GM12864 (cell line): Measurements from ENCODE around the gene HOXD8.
A peak's percentile ranks its signal among the peaks of the same experiment; 100 is the strongest.

Experiments used
- DNase-seq: peaks from one replicate; pipeline ENCODE4 v3.0.0-alpha.2; 2011; ENCODE audit warnings: low read depth
- H3K4me3 ChIP-seq: 2 replicates; pipeline ENCODE4 v1.5.1; 2011; ENCODE audit warnings: mild to moderate bottlenecking, low read depth, low read length, control low read depth
- TF ChIP-seq, protein P1 (sequence below): IDR thresholded peaks from 2 replicates; pipeline ENCODE4 v1.5.1; 2011; ENCODE audit warnings: low read depth, mild to moderate bottlenecking, moderate library complexity, low read length, control low read depth, inconsistent platforms; ENCODE audit errors: missing control alignments

HOXD8 gene

DNA sequence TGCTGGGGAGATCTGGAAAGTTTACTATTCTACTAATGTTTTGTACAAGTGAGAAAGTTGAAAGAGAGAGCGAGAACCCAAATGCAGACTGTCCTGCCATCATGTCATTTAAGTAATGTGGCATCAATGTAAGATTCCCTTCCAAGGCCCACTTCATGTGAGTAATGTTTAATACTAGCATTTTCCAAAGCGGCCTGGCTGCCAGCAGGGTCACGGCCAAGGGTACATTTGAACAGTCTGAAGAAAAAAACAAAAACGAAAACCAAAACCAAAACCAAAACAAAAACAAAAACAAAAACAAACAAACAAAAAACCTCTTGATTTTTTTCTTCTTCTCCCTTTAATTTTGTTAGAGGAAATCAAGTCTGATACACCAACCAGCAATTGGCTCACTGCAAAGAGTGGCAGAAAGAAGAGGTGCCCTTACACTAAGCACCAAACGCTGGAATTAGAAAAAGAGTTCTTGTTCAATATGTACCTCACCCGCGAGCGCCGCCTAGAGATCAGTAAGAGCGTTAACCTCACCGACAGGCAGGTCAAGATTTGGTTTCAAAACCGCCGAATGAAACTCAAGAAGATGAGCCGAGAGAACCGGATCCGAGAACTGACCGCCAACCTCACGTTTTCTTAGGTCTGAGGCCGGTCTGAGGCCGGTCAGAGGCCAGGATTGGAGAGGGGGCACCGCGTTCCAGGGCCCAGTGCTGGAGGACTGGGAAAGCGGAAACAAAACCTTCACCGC lies 10.7 kb upstream of the HOXD8 start:
- TF ChIP-seq, protein P1, sequence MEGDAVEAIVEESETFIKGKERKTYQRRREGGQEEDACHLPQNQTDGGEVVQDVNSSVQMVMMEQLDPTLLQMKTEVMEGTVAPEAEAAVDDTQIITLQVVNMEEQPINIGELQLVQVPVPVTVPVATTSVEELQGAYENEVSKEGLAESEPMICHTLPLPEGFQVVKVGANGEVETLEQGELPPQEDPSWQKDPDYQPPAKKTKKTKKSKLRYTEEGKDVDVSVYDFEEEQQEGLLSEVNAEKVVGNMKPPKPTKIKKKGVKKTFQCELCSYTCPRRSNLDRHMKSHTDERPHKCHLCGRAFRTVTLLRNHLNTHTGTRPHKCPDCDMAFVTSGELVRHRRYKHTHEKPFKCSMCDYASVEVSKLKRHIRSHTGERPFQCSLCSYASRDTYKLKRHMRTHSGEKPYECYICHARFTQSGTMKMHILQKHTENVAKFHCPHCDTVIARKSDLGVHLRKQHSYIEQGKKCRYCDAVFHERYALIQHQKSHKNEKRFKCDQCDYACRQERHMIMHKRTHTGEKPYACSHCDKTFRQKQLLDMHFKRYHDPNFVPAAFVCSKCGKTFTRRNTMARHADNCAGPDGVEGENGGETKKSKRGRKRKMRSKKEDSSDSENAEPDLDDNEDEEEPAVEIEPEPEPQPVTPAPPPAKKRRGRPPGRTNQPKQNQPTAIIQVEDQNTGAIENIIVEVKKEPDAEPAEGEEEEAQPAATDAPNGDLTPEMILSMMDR, result peak; percentile 56
- H3K4me3 ChIP-seq, result no peak overlapping the region
- DNase-seq, result no peak

DNA sequence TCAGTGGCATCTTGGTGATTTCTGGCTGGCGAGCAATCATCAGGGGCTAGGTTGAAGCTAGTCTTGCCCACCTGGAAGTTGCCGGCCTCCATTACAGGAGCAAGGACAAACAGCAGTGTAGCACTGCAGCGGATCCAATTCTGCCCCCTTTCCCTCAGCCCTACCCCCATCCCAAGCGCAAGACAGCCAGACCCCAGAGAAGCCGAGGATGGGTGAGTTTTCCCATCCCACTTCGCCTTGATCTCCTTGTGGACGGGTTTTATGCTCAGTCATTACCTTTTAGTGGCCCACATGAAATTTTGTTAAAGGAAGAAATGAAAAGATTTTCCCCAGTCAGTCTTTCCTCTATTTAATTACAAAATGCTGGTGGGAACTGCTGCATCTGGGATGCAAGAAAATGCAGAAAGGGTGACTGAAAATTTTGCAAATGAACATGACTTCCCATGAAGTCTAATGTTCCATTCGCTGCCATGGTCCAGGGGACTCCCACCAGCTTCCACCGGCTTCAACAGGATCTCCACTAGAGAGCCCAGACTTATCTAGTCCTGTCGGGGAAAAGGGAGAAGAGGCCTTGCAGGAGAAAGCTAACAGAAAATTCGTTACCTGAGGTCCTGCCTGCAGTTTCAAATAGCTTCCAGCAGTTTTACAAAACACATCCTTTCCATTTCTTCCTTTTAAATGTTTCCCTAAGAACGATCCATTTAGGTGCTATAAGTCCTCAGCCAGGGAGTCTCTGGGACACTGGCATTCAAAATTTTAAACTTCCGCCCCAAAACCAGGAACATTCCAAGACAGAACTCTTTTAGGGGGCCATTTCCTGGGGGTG lies 8.9 kb upstream of the HOXD8 start:
- TF ChIP-seq, protein P1, result no peak
- no peak overlapping the region for H3K4me3 ChIP-seq
- DNase-seq, result no peak

DNA sequence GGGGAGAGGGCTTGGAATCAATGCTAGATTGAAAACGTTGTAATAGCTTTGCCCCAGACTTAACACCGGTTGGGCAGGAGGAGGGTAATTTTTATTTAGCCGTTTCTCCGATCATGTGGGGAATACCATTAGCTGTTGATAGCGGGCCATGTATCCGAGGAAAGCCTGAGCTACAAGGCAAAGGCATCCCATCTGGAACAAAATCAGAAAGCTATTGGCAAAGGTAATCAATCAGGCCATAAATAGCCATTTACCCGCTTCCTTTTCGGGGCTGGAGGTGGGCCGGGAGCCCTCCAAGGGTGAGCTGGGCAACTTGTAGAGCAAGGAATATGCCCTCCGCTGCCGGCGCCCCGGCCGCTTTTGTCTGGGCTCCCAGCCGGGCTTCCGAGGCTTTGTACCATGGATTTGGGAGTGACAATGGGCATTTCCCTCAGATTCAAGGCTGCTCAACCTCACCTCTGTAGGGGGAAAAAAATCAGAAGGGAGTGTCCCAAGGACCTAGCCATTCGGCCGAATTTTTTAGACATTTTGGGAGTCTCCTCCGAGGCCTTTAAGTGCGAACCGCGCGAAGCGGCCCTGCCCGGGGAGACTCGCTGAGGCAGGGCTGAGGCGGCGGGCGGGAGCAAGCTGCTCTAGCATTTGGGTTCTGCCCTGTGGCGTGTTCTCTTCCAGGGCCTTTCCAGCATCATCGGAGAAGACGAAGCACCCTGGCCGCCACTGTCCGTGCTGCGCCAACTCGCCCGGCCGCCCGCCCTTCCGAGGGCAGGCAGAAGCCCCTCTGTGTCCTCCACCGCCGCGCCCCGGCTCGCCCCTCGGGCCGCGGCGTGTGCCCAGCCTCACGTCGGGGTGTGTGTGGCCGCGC lies 8.1 kb upstream of the HOXD8 start:
- no peak for DNase-seq
- TF ChIP-seq, protein P1, result no peak
- H3K4me3 ChIP-seq, result no peak overlapping the region

DNA sequence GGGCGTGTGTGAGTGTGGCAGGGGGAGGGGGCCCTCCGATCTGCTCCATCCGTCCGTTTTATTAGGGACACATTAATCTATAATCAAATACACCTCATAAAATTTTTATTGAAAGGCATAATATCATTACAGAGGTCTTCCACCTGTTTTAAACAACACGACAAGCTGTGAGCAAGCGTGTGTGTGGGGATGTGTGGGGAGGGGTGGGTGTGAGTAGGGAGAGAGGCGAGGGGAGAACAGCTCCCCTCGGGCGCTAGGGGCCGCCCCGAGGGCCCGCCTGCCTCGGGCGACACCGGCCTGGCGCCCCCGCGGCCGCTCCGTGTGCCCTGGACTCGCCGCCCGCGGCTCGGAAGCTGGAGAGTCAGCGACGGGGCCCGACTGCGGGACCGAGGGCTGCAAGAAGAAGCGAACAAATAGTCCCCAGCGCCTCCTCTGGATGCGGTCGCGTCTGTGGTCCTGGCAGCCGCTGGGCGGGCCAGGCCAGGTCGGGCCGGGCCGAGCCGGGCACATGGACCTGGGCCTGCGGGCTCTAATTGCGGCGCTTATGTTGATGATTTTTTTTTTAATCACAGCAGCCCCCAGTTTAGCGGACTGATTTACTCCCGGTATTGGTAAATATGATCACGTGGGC lies 7.3 kb upstream of the HOXD8 start:
- TF ChIP-seq, protein P1, result no peak
- DNase-seq, result no peak
- no peak overlapping the region for H3K4me3 ChIP-seq

DNA sequence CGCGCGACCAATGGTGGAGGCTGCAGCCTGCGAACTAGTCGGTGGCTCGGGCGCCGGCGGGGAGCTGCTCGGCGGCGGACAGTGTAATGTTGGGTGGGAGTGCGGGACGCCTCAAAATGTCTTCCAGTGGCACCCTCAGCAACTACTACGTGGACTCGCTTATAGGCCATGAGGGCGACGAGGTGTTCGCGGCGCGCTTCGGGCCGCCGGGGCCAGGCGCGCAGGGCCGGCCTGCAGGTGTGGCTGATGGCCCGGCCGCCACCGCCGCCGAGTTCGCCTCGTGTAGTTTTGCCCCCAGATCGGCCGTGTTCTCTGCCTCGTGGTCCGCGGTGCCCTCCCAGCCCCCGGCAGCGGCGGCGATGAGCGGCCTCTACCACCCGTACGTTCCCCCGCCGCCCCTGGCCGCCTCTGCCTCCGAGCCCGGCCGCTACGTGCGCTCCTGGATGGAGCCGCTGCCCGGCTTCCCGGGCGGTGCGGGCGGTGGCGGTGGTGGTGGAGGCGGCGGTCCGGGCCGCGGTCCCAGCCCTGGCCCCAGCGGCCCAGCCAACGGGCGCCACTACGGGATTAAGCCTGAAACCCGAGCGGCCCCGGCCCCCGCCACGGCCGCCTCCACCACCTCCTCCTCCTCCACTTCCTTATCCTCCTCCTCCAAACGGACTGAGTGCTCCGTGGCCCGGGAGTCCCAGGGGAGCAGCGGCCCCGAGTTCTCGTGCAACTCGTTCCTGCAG lies 6.7 kb upstream of the HOXD8 start, which contains the start of gene HOXD9:
TSS of gene HOXD9 (plus strand) at position 37 of the 728 bp plus-strand sequence. CDS start at position 87, 50 bp downstream.
- TF ChIP-seq, protein P1, result no peak
- no peak within 1 kb of the TSS for H3K4me3 ChIP-seq
- no peak for DNase-seq
